HG02884 (cell line): ENCODE data around the gene KCNMB2.

Experiments used
- ATAC-seq: cut with Tn5 transposase; IDR thresholded peaks from one replicate; pipeline ENCODE4 v1.9.1; 2021; ENCODE audit warnings: mild to moderate bottlenecking, moderate library complexity; ENCODE audit not compliant: unreplicated experiment

KCNMB2 gene

GRCh38 chr3:178536211-178537079 lies at the start of gene KCNMB2:
KCNMB2 (plus strand) TSS chr3:178536436.
- ATAC-seq: peak; percentile 12

GRCh38 chr3:178486903-178487302 lies 49.3 kb upstream of the KCNMB2 start:
- no peak for ATAC-seq

GRCh38 chr3:178487752-178488151 lies 48.5 kb upstream of the KCNMB2 start:
- no peak for ATAC-seq

GRCh38 chr3:178491751-178492150 lies 44.5 kb upstream of the KCNMB2 start:
- ATAC-seq: no peak

GRCh38 chr3:178492491-178492890 lies 43.7 kb upstream of the KCNMB2 start:
- ATAC-seq: no peak

GRCh38 chr3:178494386-178494785 lies 41.9 kb upstream of the KCNMB2 start:
- no peak for ATAC-seq

- no peak for ATAC-seq
Measured at GRCh38 chr3:178496911-178497310, 39.3 kb upstream of the KCNMB2 start.

- no peak for ATAC-seq
Measured at GRCh38 chr3:178498871-178499270, 37.4 kb upstream of the KCNMB2 start.

GRCh38 chr3:178500631-178501030 lies 35.6 kb upstream of the KCNMB2 start:
- no peak for ATAC-seq

- no peak for ATAC-seq
Measured at GRCh38 chr3:178504128-178504527, 32.1 kb upstream of the KCNMB2 start.

- no peak for ATAC-seq
Measured at GRCh38 chr3:178505832-178506231, 30.4 kb upstream of the KCNMB2 start.

- ATAC-seq: no peak
Measured at GRCh38 chr3:178507507-178508442, 28.5 kb upstream of the KCNMB2 start.

- ATAC-seq: no peak
Measured at GRCh38 chr3:178508443-178508825, 27.8 kb upstream of the KCNMB2 start.

- no peak for ATAC-seq
Measured at GRCh38 chr3:178510496-178510895, 25.7 kb upstream of the KCNMB2 start.

- no peak for ATAC-seq
Measured at GRCh38 chr3:178512647-178513046, 23.6 kb upstream of the KCNMB2 start.

GRCh38 chr3:178513546-178514380 lies 22.5 kb upstream of the KCNMB2 start:
- no peak for ATAC-seq

GRCh38 chr3:178514401-178514800 lies 21.8 kb upstream of the KCNMB2 start:
- no peak for ATAC-seq

GRCh38 chr3:178515076-178515744 lies 21.0 kb upstream of the KCNMB2 start:
- peak; percentile 33 for ATAC-seq

- ATAC-seq: no peak
Measured at GRCh38 chr3:178517665-178518334, 18.4 kb upstream of the KCNMB2 start.
